Measurements from ENCODE around the gene SPOCK1. TPM values are rescaled to one million over a fixed set of nuclear protein-coding genes. Genes with fewer than 3 reads are reported as not detected.

SPOCK1 gene
- total RNA-seq, 2 donors from 2014 or later: not detected

DNA sequence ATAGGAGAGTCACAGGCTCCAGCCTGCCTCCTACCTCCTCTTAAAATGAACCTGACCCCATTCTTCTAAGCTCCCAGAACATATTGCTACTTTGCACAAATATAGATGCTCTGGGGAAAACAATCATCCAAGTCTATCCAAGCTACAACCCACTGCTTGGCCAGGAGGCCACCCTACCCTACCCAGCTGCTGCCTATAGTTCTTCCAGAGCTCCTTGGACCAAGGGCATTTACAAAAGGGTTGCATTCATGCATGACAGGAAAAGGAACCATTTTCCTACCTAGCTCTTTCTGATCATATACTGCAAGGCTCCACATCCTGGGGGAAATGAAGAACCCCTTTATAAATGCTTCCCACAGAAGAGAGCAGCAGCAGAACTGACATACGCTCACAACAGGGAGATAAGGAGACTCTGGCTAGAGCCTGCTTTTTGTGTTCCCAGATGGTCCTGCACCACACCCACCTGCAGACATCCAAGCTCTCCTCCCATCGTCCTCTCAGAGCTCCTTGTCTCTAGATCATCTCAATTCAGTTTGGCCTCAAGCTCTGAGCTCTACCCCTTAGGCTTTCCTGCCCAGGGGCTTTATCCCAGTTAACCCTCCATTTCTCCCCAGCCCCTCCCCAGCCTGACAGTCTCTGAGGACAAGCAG, 185.5 kb downstream of the SPOCK1 start:
- peaks cover 18% of the 10 kb centered on the region for H3K27me3 Mint-ChIP-seq (ENCODE audit: low read depth)
- H3K4me3 Mint-ChIP-seq: no peak overlapping the region
- no peaks in the 10 kb centered on the region for H3K9me3 Mint-ChIP-seq
- H3K27ac Mint-ChIP-seq: no peak overlapping the region
- ATAC-seq (replicated peaks in 1 of 2) (no peak), DNase-seq (no peak)
- H3K4me1 Mint-ChIP-seq (ENCODE audit: low read depth): no peaks in the 10 kb centered on the region
- H3K36me3 Mint-ChIP-seq (ENCODE audit: insufficient read depth in 2 of 2): no peaks in the 10 kb centered on the region

- Mint-ChIP-seq H3K4me1 (ENCODE audit: low read depth) (no peaks in the 10 kb centered on the region), H3K27me3 (ENCODE audit: low read depth) (peaks cover 16% of the 10 kb centered on the region), H3K36me3 (ENCODE audit: insufficient read depth in 2 of 2) (no peaks in the 10 kb centered on the region), H3K9me3 (no peaks in the 10 kb centered on the region), H3K4me3 (no peak overlapping the region), H3K27ac (no peak overlapping the region)
- no peak for ATAC-seq (replicated peaks in 1 of 2)
- DNase-seq: no peak
Observed at GRCh38 chr5:137312011-137312410, 187.1 kb downstream of the SPOCK1 start.

- DNase-seq: no peak
- Mint-ChIP-seq H3K27ac (no peak overlapping the region), H3K9me3 (no peaks in the 10 kb centered on the region), H3K36me3 (ENCODE audit: insufficient read depth in 2 of 2) (no peaks in the 10 kb centered on the region), H3K27me3 (ENCODE audit: low read depth) (peaks cover 7% of the 10 kb centered on the region), H3K4me1 (ENCODE audit: low read depth) (no peaks in the 10 kb centered on the region), H3K4me3 (no peak overlapping the region)
- ATAC-seq (replicated peaks in 1 of 2): no peak
Observed at GRCh38 chr5:137310051-137310730, 188.9 kb downstream of the SPOCK1 start.

- Mint-ChIP-seq H3K27me3 (ENCODE audit: low read depth) (peaks cover 6% of the 10 kb centered on the region), H3K27ac (no peak overlapping the region), H3K36me3 (ENCODE audit: insufficient read depth in 2 of 2) (no peaks in the 10 kb centered on the region), H3K4me1 (ENCODE audit: low read depth) (no peaks in the 10 kb centered on the region), H3K9me3 (no peaks in the 10 kb centered on the region), H3K4me3 (no peak overlapping the region)
- ATAC-seq (replicated peaks in 1 of 2) (no peak), DNase-seq (no peak)
Observed at GRCh38 chr5:137309290-137309689, 189.8 kb downstream of the SPOCK1 start.

- ATAC-seq (replicated peaks in 1 of 2): no peak
- no peak overlapping the region for H3K27ac Mint-ChIP-seq
- H3K4me1 Mint-ChIP-seq (ENCODE audit: low read depth): no peaks in the 10 kb centered on the region
Observed at GRCh38 chr5:137308311-137308710, 190.8 kb downstream of the SPOCK1 start.

DNA sequence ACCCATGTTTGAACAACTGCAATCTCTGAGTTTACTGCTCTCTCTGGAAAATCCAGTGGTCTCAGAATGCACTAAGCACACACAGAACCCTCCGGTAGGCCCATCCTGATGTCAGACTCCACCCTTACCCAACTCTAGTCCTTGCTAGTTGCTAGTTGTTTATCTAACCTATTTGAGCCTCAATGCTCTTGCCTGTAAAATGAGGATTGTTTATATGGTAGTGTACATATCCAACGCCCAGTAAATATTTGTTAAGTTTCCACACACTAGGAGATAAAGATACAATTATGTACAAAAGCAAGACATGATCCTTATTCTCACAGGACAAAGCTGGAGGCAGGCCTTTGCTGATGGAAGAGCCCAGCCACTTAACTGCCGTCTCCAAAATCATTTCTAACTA, 192.2 kb downstream of the SPOCK1 start:
- no peak overlapping the region for H3K4me3 Mint-ChIP-seq

More at GRCh38 chr5:137308311-137308710, 190.8 kb downstream of the SPOCK1 start:
- no peaks in the 10 kb centered on the region for H3K36me3 Mint-ChIP-seq (ENCODE audit: insufficient read depth in 2 of 2)
- no peaks in the 10 kb centered on the region for H3K9me3 Mint-ChIP-seq
- no peak for DNase-seq
- H3K27me3 Mint-ChIP-seq (ENCODE audit: low read depth): no peaks in the 10 kb centered on the region
- H3K4me3 Mint-ChIP-seq: no peak overlapping the region

GRCh38 chr5:137305971-137306602, 193.0 kb downstream of the SPOCK1 start:
- no peaks in the 10 kb centered on the region for H3K9me3 Mint-ChIP-seq
- ATAC-seq (replicated peaks in 1 of 2) (no peak), DNase-seq (no peak)
- H3K4me1 Mint-ChIP-seq (ENCODE audit: low read depth): no peaks in the 10 kb centered on the region
- no peaks in the 10 kb centered on the region for H3K36me3 Mint-ChIP-seq (ENCODE audit: insufficient read depth in 2 of 2)
- H3K27ac Mint-ChIP-seq: no peak overlapping the region
- peaks cover 3% of the 10 kb centered on the region for H3K27me3 Mint-ChIP-seq (ENCODE audit: low read depth)
- H3K4me3 Mint-ChIP-seq: no peak overlapping the region

More for the DNA sequence above, 192.2 kb downstream of the SPOCK1 start:
- DNase-seq: no peak
- Mint-ChIP-seq H3K27me3 (ENCODE audit: low read depth) (no peaks in the 10 kb centered on the region), H3K4me1 (ENCODE audit: low read depth) (no peaks in the 10 kb centered on the region), H3K9me3 (no peaks in the 10 kb centered on the region), H3K36me3 (ENCODE audit: insufficient read depth in 2 of 2) (no peaks in the 10 kb centered on the region), H3K27ac (no peak overlapping the region)
- no peak for ATAC-seq (replicated peaks in 1 of 2)

DNA sequence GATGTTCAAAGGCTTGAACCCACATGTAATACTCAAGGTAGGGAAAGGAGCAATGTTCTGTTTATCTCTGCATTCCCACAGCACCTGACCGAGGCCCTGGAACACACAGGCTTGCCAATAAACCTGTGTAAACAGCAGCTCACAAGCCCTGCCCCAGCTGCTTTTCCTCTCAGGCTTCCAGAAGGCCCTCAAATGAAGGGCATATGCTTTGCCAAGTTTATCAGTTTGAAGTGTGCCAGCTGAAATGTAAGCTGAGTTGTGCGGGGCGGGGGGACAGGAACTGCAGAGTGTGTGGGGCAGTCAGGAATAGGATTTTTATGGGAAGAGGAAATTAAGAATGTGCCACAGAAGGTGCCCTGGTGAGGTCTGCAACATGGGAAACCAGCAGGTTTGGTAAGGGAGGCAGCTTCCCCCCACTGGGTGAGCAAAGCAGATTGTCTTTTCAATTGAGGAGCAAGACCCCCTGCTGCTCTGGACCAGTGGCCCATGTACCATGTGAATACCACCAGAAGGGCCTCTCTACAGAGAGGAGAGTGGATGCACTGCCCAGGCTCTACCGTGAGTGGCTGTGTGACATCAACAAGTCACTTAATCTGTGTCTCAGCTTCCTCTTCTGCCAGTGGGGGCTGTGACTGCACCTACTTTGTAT, 194.8 kb downstream of the SPOCK1 start:
- Mint-ChIP-seq H3K27me3 (ENCODE audit: low read depth) (peaks cover 10% of the 10 kb centered on the region), H3K9me3 (no peaks in the 10 kb centered on the region), H3K4me1 (ENCODE audit: low read depth) (no peaks in the 10 kb centered on the region), H3K27ac (no peak overlapping the region), H3K36me3 (ENCODE audit: insufficient read depth in 2 of 2) (no peaks in the 10 kb centered on the region), H3K4me3 (no peak overlapping the region)
- no peak for DNase-seq
- ATAC-seq (replicated peaks in 1 of 2): no peak

DNA sequence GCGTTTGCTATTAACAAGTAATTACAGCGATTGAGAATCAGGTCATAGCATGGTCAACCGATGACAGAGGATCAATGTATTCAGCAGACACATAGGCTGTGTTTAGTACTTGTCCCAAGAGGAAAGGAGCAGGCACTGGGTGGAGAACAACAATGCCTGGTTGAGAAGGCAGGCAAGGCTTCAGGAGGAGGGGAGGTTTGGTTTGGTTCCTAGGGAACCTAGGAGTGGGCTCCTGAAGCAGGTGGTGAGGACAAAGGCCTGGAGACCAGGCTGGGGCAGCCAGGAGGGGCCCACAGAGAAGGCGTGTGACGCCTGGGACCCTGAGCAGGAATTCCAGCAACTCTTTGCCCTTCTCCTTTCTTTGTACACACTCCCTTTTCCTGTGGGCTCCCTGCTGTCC, 195.6 kb downstream of the SPOCK1 start:
- Mint-ChIP-seq H3K27ac (no peak overlapping the region), H3K4me3 (no peak overlapping the region), H3K9me3 (no peaks in the 10 kb centered on the region), H3K36me3 (ENCODE audit: insufficient read depth in 2 of 2) (no peaks in the 10 kb centered on the region), H3K4me1 (ENCODE audit: low read depth) (no peaks in the 10 kb centered on the region), H3K27me3 (ENCODE audit: low read depth) (peaks cover 14% of the 10 kb centered on the region)
- DNase-seq: no peak
- ATAC-seq (replicated peaks in 1 of 2): no peak

DNA sequence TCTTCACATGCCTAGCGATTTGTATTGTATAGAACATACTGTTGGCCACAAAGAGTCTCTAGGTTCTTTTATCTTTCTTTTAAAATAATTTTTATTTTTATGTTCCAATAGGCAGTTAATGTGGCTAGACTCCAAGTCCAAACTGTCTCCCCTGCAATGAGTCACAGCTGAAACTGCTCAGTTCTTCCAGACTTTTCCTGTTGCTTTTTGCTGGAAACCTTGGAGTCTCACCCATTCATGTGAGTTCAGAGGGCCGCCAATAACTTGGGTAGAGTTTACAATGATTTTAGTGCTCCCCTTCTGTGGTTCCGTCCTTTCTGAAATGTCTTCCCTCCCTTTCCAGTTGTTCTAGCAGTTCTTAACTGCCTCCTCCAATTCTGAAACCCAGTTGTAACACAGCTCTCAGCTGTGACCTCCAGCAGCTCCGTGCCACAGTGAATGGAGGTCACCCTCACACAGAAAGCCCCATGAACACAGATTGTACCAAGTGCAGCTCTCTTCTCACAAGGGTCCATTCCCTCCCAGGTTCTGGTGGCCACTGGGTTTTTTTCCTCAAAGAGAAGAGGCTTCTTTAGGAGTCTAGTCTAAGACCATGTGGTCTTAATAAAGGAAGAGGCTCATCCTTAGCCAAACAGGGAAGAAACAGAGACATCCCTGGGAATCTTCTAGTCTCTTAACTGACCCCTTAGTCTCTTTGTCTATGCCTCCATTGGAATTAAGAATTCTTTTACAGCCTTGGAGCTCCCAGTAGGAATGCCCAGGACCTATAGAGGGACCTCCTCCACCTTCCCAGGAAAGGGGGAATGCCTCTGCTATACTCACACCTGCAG, 198.5 kb downstream of the SPOCK1 start:
- no peak overlapping the region for H3K27ac Mint-ChIP-seq
- H3K4me1 Mint-ChIP-seq (ENCODE audit: low read depth): no peaks in the 10 kb centered on the region
- H3K4me3 Mint-ChIP-seq: no peak overlapping the region
- no peak for ATAC-seq (replicated peaks in 1 of 2)
- peaks cover 18% of the 10 kb centered on the region for H3K27me3 Mint-ChIP-seq (ENCODE audit: low read depth)
- H3K36me3 Mint-ChIP-seq (ENCODE audit: insufficient read depth in 2 of 2): no peaks in the 10 kb centered on the region
- H3K9me3 Mint-ChIP-seq: no peaks in the 10 kb centered on the region
- no peak for DNase-seq

GRCh38 chr5:137296213-137296781, 202.8 kb downstream of the SPOCK1 start:
- ATAC-seq (replicated peaks in 1 of 2): no peak

DNA sequence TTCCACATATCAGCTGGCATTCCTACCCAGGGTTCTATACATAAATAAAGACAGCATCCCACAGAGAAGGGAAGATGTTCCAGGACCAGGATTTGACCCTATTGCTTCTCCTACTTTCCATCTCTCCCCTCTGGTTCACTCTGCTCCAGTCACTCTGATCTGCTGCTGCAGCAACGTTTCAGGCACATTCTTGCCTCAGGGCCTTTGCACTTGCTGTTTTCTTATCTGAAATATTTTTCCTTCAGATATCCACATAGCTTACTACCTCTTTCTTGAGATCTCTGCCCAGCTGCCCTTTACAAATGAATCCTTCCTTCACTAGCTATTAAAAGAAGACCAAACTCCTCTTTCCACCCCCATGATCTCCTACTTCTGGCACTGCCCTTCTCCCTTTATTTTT, 204.5 kb downstream of the SPOCK1 start:
- H3K27ac Mint-ChIP-seq: no peak overlapping the region
- peaks cover 0 to 3% of the 10 kb centered on the region in 2 donors for H3K9me3 Mint-ChIP-seq
- H3K27me3 Mint-ChIP-seq (ENCODE audit: low read depth): peaks cover 8% of the 10 kb centered on the region
- H3K4me3 Mint-ChIP-seq: no peak overlapping the region
- H3K36me3 Mint-ChIP-seq (ENCODE audit: insufficient read depth in 2 of 2): no peaks in the 10 kb centered on the region
- no peaks in the 10 kb centered on the region for H3K4me1 Mint-ChIP-seq (ENCODE audit: low read depth)
- no peak for ATAC-seq (replicated peaks in 1 of 2)
- DNase-seq: no peak

More at GRCh38 chr5:137296213-137296781, 202.8 kb downstream of the SPOCK1 start:
- Mint-ChIP-seq H3K4me3 (no peak overlapping the region), H3K4me1 (ENCODE audit: low read depth) (no peaks in the 10 kb centered on the region), H3K27ac (no peak overlapping the region), H3K27me3 (ENCODE audit: low read depth) (peaks cover 17% of the 10 kb centered on the region), H3K9me3 (peaks cover 0 to 3% of the 10 kb centered on the region in 2 donors), H3K36me3 (ENCODE audit: insufficient read depth in 2 of 2) (no peaks in the 10 kb centered on the region)
- DNase-seq: no peak

Data from activated T-cell treated with anti-CD3 and anti-CD28 coated beads, Interleukin-2, amount 50 U/mL, for 72 hours (primary cell).